IMR-90 (cell line): ENCODE data around the gene PGBD1.

ENCODE experiments used
- CEBPB ChIP-seq: IDR thresholded peaks from 2 replicates; pipeline ENCODE4 v1.6.1; 2012; ENCODE audit warnings: low read depth, low read length, improper control_type of control experiment
- CHD1 ChIP-seq: IDR thresholded peaks from 2 replicates; pipeline ENCODE4 v1.6.1; 2012; ENCODE audit warnings: low read depth, low read length, improper control_type of control experiment
- FOS ChIP-seq: fragments of 150-350 bp; IDR thresholded peaks from 2 replicates; pipeline ENCODE4 v1.6.1; 2016; ENCODE audit warnings: low read depth, low read length
- MAFK ChIP-seq: IDR thresholded peaks from 2 replicates; pipeline ENCODE4 v1.6.1; 2012; ENCODE audit warnings: low read depth, low read length, improper control_type of control experiment
- POLR2A ChIP-seq: IDR thresholded peaks from 2 replicates; pipeline ENCODE4 v1.6.1; 2012; ENCODE audit warnings: mild to moderate bottlenecking, low read depth, low read length
- SMC3 ChIP-seq: fragments of 150-350 bp; IDR thresholded peaks from 2 replicates; pipeline ENCODE4 v1.6.1; 2016; ENCODE audit warnings: low read depth, mild to moderate bottlenecking, antibody characterized with exemption, low read length, moderate library complexity
- TF ChIP-seq, protein P1 (sequence below): conservative IDR thresholded peaks from 2 replicates; pipeline ENCODE4 v1.5.1; 2012; ENCODE audit warnings: mild to moderate bottlenecking, low read depth, low read length, improper control_type of control experiment
- TF ChIP-seq, protein P2 (sequence below): fragments of 150-350 bp; IDR thresholded peaks from 2 replicates; pipeline ENCODE4 v1.6.1; 2016; ENCODE audit warnings: low read depth, mild to moderate bottlenecking, low read length, moderate library complexity, borderline replicate concordance
- TF ChIP-seq, protein P3 (sequence below): fragments of 150-350 bp; IDR thresholded peaks from 2 replicates; pipeline ENCODE4 v1.6.1; 2017; ENCODE audit warnings: mild to moderate bottlenecking, antibody characterized with exemption, low read length, low read depth

DNA sequence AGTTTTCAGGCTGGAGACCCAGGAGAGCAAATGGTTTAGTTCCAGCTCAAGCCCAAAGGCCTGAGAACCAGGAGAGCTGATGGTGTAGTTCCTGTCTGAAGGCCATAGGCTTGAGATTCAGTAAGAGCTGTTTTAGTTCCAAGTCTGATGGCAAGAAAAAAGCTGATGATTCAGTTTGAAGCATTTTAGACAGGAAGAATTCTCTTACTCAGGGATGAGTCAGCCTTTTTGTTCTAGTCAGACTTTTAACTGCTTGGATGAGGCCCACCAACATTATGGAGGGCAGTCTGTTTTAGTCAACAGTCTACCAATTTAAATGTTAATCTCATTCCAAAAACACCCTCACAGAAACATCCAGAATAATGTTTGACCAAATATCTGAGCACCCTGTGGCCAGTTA is 11.9 kb upstream of the PGBD1 start:
- TF ChIP-seq, protein P1, sequence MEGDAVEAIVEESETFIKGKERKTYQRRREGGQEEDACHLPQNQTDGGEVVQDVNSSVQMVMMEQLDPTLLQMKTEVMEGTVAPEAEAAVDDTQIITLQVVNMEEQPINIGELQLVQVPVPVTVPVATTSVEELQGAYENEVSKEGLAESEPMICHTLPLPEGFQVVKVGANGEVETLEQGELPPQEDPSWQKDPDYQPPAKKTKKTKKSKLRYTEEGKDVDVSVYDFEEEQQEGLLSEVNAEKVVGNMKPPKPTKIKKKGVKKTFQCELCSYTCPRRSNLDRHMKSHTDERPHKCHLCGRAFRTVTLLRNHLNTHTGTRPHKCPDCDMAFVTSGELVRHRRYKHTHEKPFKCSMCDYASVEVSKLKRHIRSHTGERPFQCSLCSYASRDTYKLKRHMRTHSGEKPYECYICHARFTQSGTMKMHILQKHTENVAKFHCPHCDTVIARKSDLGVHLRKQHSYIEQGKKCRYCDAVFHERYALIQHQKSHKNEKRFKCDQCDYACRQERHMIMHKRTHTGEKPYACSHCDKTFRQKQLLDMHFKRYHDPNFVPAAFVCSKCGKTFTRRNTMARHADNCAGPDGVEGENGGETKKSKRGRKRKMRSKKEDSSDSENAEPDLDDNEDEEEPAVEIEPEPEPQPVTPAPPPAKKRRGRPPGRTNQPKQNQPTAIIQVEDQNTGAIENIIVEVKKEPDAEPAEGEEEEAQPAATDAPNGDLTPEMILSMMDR, result no peak
- TF ChIP-seq, protein P2, sequence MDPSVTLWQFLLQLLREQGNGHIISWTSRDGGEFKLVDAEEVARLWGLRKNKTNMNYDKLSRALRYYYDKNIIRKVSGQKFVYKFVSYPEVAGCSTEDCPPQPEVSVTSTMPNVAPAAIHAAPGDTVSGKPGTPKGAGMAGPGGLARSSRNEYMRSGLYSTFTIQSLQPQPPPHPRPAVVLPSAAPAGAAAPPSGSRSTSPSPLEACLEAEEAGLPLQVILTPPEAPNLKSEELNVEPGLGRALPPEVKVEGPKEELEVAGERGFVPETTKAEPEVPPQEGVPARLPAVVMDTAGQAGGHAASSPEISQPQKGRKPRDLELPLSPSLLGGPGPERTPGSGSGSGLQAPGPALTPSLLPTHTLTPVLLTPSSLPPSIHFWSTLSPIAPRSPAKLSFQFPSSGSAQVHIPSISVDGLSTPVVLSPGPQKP, result no peak
- TF ChIP-seq FOS, result peak; percentile 82
- TF ChIP-seq CHD1, result no peak
- TF ChIP-seq, protein P3, sequence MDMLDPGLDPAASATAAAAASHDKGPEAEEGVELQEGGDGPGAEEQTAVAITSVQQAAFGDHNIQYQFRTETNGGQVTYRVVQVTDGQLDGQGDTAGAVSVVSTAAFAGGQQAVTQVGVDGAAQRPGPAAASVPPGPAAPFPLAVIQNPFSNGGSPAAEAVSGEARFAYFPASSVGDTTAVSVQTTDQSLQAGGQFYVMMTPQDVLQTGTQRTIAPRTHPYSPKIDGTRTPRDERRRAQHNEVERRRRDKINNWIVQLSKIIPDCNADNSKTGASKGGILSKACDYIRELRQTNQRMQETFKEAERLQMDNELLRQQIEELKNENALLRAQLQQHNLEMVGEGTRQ, result no peak
- no peak for TF ChIP-seq POLR2A
- TF ChIP-seq CEBPB, result no peak
- TF ChIP-seq SMC3, result no peak
- peak; percentile 88 for TF ChIP-seq MAFK
